Omental fat pad (tissue), 4 donors: Measurements from ENCODE around the gene NFKBIL1. TPM values are rescaled to one million over a fixed set of nuclear protein-coding genes. Genes with fewer than 3 reads are reported as not detected.

Experiments used
- ATAC-seq: fragments of 150-250 bp; one replicate; pipeline ENCODE4 v1.9.1; 2016; ENCODE audit warnings: mild to moderate bottlenecking, moderate library complexity; ENCODE audit not compliant: low FRiP score
- DNase-seq: peaks from one replicate; pipeline ENCODE4 v3.0.0-alpha.2; 2019; ENCODE audit warnings: low spot score
- total RNA-seq, 4 donors: library from RNA; depleted of rRNA; stranded (reverse); fragments of >200 nt; gene quantifications; one replicate each; pipeline ENCODE4 v1.1.0, GENCODE V29; 2016
- TF ChIP-seq, protein P1 (sequence below), 3 donors: fragments of 450-650 bp; IDR thresholded peaks; one replicate each; pipeline ENCODE4 v1.5.1; 2016 to 2017; ENCODE audit warnings: antibody characterized with exemption in 3 of 3, mild to moderate bottlenecking in 3 of 3, moderate library complexity in 2 of 3

The NFKBIL1 gene
- total RNA-seq, 4 donors from 2014 or later: 11.0 to 21.6 (median 16.3) TPM

DNA sequence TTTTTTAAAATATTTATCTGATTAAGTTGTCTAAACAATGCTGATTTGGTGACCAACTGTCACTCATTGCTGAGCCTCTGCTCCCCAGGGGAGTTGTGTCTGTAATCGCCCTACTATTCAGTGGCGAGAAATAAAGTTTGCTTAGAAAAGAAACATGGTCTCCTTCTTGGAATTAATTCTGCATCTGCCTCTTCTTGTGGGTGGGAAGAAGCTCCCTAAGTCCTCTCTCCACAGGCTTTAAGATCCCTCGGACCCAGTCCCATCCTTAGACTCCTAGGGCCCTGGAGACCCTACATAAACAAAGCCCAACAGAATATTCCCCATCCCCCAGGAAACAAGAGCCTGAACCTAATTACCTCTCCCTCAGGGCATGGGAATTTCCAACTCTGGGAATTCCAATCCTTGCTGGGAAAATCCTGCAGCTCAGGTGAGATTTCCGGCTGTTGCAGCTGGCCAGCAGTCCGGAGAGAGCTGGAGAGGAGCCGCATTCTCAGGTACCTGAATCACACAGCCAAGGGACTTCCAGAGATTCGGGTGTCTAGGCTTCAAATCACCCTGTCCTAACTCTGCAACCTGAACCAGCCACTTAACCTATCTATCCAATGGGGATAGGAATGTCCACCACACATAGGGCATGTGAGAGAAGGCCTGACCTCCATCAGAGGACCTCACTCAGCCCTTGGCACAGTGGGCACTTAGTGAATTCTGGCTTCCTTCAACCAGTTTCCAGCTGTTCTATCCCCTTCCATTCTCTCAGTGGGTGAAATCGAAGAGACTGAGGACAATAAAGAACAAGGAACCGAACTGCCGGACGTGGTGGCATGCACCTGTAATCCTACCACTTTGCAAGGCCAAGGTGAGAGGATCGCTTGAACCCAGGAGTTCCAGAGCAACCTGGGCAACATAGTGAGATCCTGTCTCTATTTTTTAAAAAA lies 31.0 kb downstream of the NFKBIL1 start:
- TF ChIP-seq, protein P1, sequence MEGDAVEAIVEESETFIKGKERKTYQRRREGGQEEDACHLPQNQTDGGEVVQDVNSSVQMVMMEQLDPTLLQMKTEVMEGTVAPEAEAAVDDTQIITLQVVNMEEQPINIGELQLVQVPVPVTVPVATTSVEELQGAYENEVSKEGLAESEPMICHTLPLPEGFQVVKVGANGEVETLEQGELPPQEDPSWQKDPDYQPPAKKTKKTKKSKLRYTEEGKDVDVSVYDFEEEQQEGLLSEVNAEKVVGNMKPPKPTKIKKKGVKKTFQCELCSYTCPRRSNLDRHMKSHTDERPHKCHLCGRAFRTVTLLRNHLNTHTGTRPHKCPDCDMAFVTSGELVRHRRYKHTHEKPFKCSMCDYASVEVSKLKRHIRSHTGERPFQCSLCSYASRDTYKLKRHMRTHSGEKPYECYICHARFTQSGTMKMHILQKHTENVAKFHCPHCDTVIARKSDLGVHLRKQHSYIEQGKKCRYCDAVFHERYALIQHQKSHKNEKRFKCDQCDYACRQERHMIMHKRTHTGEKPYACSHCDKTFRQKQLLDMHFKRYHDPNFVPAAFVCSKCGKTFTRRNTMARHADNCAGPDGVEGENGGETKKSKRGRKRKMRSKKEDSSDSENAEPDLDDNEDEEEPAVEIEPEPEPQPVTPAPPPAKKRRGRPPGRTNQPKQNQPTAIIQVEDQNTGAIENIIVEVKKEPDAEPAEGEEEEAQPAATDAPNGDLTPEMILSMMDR (IDR thresholded peaks at IDR 0.05): no peak
- ATAC-seq (no peak), DNase-seq (no peak)

DNA sequence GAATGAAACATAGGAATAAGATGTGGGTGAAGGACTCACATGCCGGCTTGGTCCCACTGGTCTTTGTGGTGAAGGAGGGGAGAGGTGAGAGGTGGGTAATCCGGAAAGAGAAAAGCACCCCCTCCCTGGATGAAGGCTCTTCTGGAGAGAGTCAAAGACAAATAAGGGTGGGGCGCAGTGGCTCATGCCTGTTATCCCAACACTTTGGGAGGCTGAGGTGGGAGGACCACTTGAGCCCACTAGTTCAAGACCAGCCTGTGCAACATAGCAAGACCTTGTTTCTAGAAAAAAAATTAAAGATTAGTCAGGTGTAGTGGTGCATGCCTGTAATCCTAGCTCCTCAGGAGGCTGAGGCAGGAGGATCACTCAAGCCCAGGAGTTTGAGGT lies 31.7 kb downstream of the NFKBIL1 start:
- ATAC-seq (no peak), DNase-seq (no peak)
- TF ChIP-seq, protein P1 (IDR thresholded peaks at IDR 0.05): no peak

DNA sequence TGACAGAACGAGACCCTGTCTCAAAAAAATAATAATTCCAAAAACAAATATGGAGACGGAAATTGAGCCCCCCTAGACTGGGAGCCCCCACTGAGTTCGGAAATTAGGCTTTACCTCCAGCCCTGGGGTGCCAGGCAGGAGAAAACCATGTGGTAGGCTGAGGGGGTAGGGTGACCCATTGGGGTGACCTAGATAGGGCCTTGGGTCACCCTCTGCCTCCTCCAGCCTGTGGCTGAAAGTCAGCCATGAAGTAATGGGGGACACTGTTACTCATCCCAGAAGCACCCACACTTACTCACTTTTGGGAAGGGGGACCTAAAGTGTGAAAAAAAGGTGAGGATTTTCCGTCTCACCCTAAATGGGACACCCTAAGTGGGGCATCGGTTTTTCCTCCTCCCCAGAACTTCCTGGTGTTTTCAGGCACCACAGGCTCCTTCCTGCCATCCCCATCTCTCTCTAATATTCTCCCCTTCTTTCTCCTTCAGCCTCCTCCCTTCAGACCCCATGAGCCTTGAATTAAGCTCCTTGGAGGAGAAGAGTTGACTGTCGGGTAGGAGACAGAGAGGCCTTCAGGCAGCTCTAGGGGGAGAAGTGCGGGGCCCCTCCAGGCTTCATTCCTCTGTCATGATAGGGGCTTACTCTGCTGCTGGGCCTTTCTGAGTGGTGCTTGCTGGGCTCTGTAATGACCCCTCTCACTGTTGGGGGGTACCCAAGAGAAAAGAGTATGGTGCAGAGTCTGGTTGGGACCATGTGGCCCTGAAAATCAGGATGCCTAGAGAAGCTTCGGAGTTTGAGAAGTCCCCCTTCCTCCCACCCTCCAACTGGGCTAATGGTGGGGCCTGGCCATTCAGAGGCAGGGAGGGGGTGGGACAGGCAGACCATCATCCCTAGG lies 32.4 kb downstream of the NFKBIL1 start:
- ATAC-seq (no peak), DNase-seq (no peak)
- TF ChIP-seq, protein P1 (IDR thresholded peaks at IDR 0.05): no peak

DNA sequence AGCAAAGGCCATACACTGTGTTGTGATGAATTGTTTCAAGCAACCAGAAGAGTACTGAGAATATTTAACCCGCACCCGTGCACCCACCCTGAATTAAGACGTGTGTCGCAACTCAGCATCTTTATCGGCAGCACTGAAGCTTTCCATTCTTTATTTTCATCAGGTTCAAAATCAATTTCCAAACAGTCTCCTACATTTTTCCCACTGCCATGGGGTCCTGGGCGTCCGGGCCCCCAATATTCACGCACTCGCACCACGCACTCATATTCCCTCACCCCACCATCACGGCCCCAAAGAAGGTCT lies 33.0 kb downstream of the NFKBIL1 start:
- TF ChIP-seq, protein P1 (IDR thresholded peaks at IDR 0.05): no peak

DNA sequence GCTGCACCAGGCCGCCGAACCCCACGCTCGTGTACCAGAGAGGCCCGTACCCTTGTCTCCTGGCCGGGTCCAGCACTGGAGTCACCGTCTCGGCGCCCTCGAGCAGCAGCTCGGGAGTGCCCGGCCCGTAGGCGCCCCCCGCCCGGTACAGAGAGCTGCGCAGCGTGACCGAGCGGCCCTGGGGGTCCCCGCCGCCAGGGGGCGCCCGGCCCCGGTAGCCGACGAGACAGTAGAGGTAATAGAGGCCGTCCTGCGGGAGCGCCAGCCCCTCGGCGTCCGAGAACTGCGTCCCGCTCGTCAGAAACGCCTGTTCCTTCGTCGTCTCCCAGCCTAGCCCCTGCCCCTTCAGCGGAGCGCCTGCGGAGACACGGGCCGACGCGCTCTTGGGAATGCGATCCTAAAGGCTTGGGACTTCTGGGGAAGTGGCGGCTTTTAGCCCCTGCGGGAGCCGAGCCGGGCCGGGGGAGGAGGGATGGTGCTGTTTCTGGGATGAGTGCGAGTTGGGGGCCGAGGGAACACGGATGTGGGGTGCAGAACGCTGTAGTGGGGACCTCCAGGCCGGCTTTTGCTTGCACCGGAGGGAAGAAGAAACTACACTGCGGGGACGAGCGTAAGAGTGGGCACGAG lies 33.5 kb downstream of the NFKBIL1 start:
- TF ChIP-seq, protein P1 (IDR thresholded peaks at IDR 0.05): peak in 2 of 3 donors; percentile 74 to 78
- DNase-seq: peak; percentile 75
- ATAC-seq: peak; percentile 97

More for the DNA sequence above, 33.0 kb downstream of the NFKBIL1 start:
- no peak for DNase-seq
- no peak for ATAC-seq

DNA sequence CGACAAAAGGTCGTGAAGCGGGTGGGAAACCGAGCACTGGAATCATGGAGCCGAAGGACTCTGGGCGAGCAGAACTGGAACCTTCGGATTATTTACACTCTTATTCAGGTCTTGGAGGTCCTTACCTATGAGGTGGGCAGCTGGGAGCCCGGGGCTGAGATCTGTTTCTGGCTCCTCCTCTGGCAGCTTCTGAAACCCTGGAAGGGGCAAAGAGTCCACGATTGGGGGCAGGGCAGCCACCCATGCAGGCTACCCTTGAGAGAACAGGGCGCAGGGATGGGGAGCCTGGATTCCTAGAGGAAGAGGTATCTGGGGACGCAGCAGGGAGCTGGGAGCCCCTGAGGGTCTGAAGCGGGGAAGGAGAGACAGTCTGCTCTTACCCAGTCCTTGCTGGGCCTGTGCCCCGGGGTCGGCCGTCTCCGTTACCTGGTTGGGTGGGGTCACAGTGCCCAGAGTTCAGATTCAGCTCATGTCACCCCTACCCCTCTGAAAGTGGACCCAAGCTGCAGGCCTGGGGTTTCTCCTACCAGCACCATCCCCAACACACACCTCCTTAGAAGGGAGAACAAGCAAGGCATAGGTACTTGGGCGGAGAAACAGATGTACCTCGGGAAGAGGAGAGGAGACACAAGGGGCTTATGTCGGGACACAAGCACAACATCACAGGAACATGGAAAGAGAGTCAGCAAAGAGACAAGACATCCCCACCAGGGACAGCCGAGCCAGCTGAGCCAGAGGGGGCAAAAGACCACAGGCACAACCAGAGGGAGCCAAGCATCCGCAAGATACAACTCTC lies 34.2 kb downstream of the NFKBIL1 start:
- TF ChIP-seq, protein P1 (IDR thresholded peaks at IDR 0.05): no peak
- ATAC-seq: no peak
- no peak for DNase-seq
